NB4 (cell line): ENCODE results near the gene PLA2G2D.

Source experiments
- MYC ChIP-seq: IDR thresholded peaks from 2 replicates; pipeline ENCODE4 v1.6.1; 2011; ENCODE audit warnings: low read depth, low read length
- POLR2A ChIP-seq: IDR thresholded peaks from 2 replicates; pipeline ENCODE4 v1.6.1; 2011; ENCODE audit warnings: mild to moderate bottlenecking; ENCODE audit not compliant: insufficient read length; ENCODE audit errors: extremely low read depth
- TF ChIP-seq, protein P1 (sequence below): IDR thresholded peaks from one replicate; pipeline ENCODE4 v1.5.1; 2012; ENCODE audit warnings: low read depth, low read length

DNA sequence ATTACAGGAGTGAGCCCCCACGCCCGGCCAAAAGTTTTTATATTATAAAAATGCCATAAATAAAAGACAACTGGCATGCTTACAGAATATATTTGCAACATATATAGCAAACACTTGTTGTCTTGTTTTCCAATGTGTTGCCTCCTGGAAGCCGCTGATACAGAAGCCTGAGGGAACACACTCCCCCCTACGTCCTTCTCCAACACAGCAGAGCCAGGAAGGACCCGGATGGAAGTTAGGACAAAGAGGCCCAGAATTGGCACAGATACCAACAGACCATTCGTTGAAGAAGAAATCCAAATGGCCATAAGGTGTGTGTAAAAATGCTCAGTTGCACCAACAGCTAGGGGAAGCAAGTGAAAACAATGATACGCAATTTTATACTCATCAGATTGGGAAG lies 50.6 kb downstream of the PLA2G2D start:
- TF ChIP-seq POLR2A (no peak), MYC (no peak)
- TF ChIP-seq, protein P1, sequence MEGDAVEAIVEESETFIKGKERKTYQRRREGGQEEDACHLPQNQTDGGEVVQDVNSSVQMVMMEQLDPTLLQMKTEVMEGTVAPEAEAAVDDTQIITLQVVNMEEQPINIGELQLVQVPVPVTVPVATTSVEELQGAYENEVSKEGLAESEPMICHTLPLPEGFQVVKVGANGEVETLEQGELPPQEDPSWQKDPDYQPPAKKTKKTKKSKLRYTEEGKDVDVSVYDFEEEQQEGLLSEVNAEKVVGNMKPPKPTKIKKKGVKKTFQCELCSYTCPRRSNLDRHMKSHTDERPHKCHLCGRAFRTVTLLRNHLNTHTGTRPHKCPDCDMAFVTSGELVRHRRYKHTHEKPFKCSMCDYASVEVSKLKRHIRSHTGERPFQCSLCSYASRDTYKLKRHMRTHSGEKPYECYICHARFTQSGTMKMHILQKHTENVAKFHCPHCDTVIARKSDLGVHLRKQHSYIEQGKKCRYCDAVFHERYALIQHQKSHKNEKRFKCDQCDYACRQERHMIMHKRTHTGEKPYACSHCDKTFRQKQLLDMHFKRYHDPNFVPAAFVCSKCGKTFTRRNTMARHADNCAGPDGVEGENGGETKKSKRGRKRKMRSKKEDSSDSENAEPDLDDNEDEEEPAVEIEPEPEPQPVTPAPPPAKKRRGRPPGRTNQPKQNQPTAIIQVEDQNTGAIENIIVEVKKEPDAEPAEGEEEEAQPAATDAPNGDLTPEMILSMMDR = no peak
